Femur (tissue), 1 donor: ENCODE measurements around the gene SOX12.
A peak's percentile ranks its signal among the peaks of the same experiment; 100 is the strongest.

Experiments
- DNase-seq: peaks from one replicate; pipeline ENCODE4 v3.0.0-alpha.2; 2017

SOX12 gene

GRCh38 chr20:301886-302848, 23.2 kb upstream of the SOX12 start:
- DNase-seq: no peak

- DNase-seq: no peak
Observed at GRCh38 chr20:305745-306144, 19.6 kb upstream of the SOX12 start.

GRCh38 chr20:308427-309038, 16.8 kb upstream of the SOX12 start:
- DNase-seq: no peak

- DNase-seq: no peak
Observed at GRCh38 chr20:309306-309840, 16.0 kb upstream of the SOX12 start.

GRCh38 chr20:309841-310644, 15.3 kb upstream of the SOX12 start:
- DNase-seq: peak; percentile 100

GRCh38 chr20:310645-311044, 14.7 kb upstream of the SOX12 start:
- no peak for DNase-seq

- DNase-seq: no peak
Observed at GRCh38 chr20:311609-312008, 13.7 kb upstream of the SOX12 start.

GRCh38 chr20:312067-312466, 13.3 kb upstream of the SOX12 start:
- no peak for DNase-seq

- DNase-seq: no peak
Observed at GRCh38 chr20:312866-313265, 12.5 kb upstream of the SOX12 start.

GRCh38 chr20:313402-313801, 11.9 kb upstream of the SOX12 start:
- DNase-seq: no peak

- no peak for DNase-seq
Observed at GRCh38 chr20:313948-314347, 11.4 kb upstream of the SOX12 start.

- DNase-seq: no peak
Observed at GRCh38 chr20:316316-317068, 8.9 kb upstream of the SOX12 start.

- DNase-seq: peak; percentile 92
Observed at GRCh38 chr20:324177-325044, 941 bp upstream of the SOX12 start.

- peak; percentile 85 for DNase-seq
Observed at GRCh38 chr20:325889-326644, 715 bp downstream of the SOX12 start.

- no peak for DNase-seq
Observed at GRCh38 chr20:326645-327185, 1.4 kb downstream of the SOX12 start.

- DNase-seq: peak; percentile 94
Observed at GRCh38 chr20:327186-328026, 2.1 kb downstream of the SOX12 start.

GRCh38 chr20:328027-328974, 2.9 kb downstream of the SOX12 start:
- peak; percentile 44 for DNase-seq
